H4 (cell line): ENCODE measurements around the gene SCAND1. TPM values are rescaled to one million over a fixed set of nuclear protein-coding genes. Genes with fewer than 3 reads are reported as not detected.
"Not testable (repeated sequence)": the region's sequence is repeated elsewhere in the genome, so short reads cannot be mapped to it uniquely, and the experiment has no call there.

ENCODE experiments used
- DNase-seq: peaks from one replicate; pipeline ENCODE4 v3.0.0-alpha.2; 2015; ENCODE audit warnings: low spot score
- total RNA-seq: library from RNA; depleted of rRNA; stranded (reverse); fragments of >200 nt; shearing (Covaris generic); gene quantifications from 2 replicates; pipeline ENCODE4 v1.2.3, GENCODE V29; 2014; rRNA removed

Gene SCAND1
- total RNA-seq: 67.9 and 104 TPM in 2 replicates

- DNase-seq: peak; percentile 97
Measured at GRCh38 chr20:35954200-35954906, at the start of gene SCAND1. Gene SCAND1, minus strand, starts transcription at chr20:35954502. Its CDS starts 218 bp downstream, at chr20:35954284.

GRCh38 chr20:36004045-36004444 is 49.7 kb upstream of the SCAND1 start:
- no peak for DNase-seq

GRCh38 chr20:36002855-36003254 is 48.6 kb upstream of the SCAND1 start:
- DNase-seq: no peak

- DNase-seq: not testable (repeated sequence)
Measured at GRCh38 chr20:36001331-36001730, 47.0 kb upstream of the SCAND1 start.

GRCh38 chr20:35996492-35996891 is 42.2 kb upstream of the SCAND1 start:
- DNase-seq: not testable (repeated sequence)

GRCh38 chr20:35994994-35995453 is 40.7 kb upstream of the SCAND1 start:
- peak; percentile 68 for DNase-seq

- DNase-seq: peak; percentile 60
Measured at GRCh38 chr20:35992713-35993335, 38.5 kb upstream of the SCAND1 start.

- no peak for DNase-seq
Measured at GRCh38 chr20:35991142-35991771, 37.0 kb upstream of the SCAND1 start.

- no peak for DNase-seq
Measured at GRCh38 chr20:35988910-35989463, 34.7 kb upstream of the SCAND1 start.

GRCh38 chr20:35985806-35986205 is 31.5 kb upstream of the SCAND1 start:
- DNase-seq: no peak

GRCh38 chr20:35984382-35984781 is 30.1 kb upstream of the SCAND1 start:
- DNase-seq: no peak

- DNase-seq: no peak
Measured at GRCh38 chr20:35981969-35982368, 27.7 kb upstream of the SCAND1 start.

- DNase-seq: no peak
Measured at GRCh38 chr20:35979544-35979943, 25.2 kb upstream of the SCAND1 start.

GRCh38 chr20:35978041-35978513 is 23.8 kb upstream of the SCAND1 start:
- DNase-seq: no peak

GRCh38 chr20:35975576-35976373 is 21.5 kb upstream of the SCAND1 start:
- DNase-seq: no peak

- no peak for DNase-seq
Measured at GRCh38 chr20:35974256-35974655, 20.0 kb upstream of the SCAND1 start.

- DNase-seq: no peak
Measured at GRCh38 chr20:35972462-35972861, 18.2 kb upstream of the SCAND1 start.

GRCh38 chr20:35971981-35972380 is 17.7 kb upstream of the SCAND1 start:
- DNase-seq: no peak

GRCh38 chr20:35968930-35969329 is 14.6 kb upstream of the SCAND1 start:
- no peak for DNase-seq

- DNase-seq: no peak
Measured at GRCh38 chr20:35967979-35968640, 13.8 kb upstream of the SCAND1 start, which contains the start of gene CNBD2. Gene CNBD2, plus strand, starts transcription at chr20:35968590. Its CDS starts 173 bp downstream, at chr20:35968763.

GRCh38 chr20:35963878-35964277 is 9.6 kb upstream of the SCAND1 start:
- DNase-seq: no peak
